HL-60 (cell line): Measurements from ENCODE around the gene IL15.

Experiments used
- DNase-seq, 2 experiments: peaks; one replicate each; pipeline ENCODE4 v3.0.0-alpha.2; 2010 to 2020; ENCODE audit warnings: low read depth in 1 of 2, low spot score in 1 of 2
- H3K27ac ChIP-seq: fragments of 250-450 bp; sonication (Bioruptor Pico); replicated peaks from 2 replicates; pipeline ENCODE4 v1.5.1; 2020; ENCODE audit warnings: mild to moderate bottlenecking, moderate library complexity
- H3K27me3 ChIP-seq: fragments of 250-450 bp; sonication (Bioruptor Pico); 2 replicates; pipeline ENCODE4 v1.5.1; 2021; ENCODE audit warnings: mild to moderate bottlenecking, moderate library complexity; ENCODE audit not compliant: insufficient read depth, poor library complexity, severe bottlenecking
- H3K4me3 ChIP-seq: replicated peaks from 2 replicates; pipeline ENCODE4 v1.5.1; 2011; ENCODE audit warnings: mild to moderate bottlenecking, control low read depth, low read length; ENCODE audit not compliant: insufficient read depth
- GABPA ChIP-seq: IDR thresholded peaks from 2 replicates; pipeline ENCODE4 v1.6.1; 2012; ENCODE audit warnings: low read depth
- POLR2AphosphoS5 ChIP-seq: IDR thresholded peaks from 2 replicates; pipeline ENCODE4 v1.6.1; 2012; ENCODE audit warnings: low read depth
- SPI1 ChIP-seq: IDR thresholded peaks from 2 replicates; pipeline ENCODE4 v1.6.1; 2012; ENCODE audit warnings: low read depth, mild to moderate bottlenecking, borderline replicate concordance
- TF ChIP-seq, protein P1 (sequence below): IDR thresholded peaks from one replicate; pipeline ENCODE4 v1.5.1; 2011; ENCODE audit warnings: low read length, control low read depth, inconsistent platforms; ENCODE audit not compliant: insufficient read depth
- TF ChIP-seq, protein P2 (sequence below): IDR thresholded peaks from 2 replicates; pipeline ENCODE4 v1.6.1; 2012; ENCODE audit warnings: low read depth; ENCODE audit not compliant: insufficient replicate concordance

The IL15 gene

DNA sequence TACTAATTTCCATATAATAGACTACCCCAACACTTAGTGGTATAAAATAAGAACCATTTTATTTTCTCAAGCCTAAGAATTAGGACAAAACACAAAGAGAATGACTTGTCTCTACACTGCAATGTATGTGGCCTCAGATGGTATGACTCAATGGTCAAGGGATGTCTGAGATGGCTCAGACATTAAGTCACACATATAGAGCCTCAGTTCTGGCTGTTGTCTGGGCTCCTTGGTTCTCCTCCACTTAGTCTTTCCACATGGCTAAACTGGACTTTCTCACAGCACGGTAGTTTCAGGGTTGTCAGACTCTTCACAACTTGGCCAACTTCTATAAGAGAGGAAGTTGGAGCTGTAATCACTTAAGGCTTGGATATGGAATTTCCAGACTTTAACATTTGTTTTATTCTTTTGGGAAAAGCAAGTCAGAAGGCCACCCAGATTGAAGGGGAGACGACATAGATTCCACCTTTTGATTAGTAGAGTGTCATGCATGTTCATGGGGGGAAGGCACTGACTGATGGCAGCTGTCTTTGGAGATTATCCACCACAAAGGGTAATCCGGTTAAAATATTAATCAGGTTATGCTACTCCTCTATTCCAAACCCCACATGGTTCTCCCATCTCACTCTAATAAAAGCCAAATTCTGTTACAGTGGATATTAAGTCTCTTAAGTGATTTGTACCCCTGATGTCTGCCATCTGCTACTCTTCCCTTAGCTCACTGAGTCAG lies 9.4 kb downstream of the IL15 start:
- no peak overlapping the region for H3K4me3 ChIP-seq
- no peak overlapping the region for H3K27ac ChIP-seq
- H3K27me3 ChIP-seq: no peaks in the 10 kb centered on the region
- TF ChIP-seq, protein P1, sequence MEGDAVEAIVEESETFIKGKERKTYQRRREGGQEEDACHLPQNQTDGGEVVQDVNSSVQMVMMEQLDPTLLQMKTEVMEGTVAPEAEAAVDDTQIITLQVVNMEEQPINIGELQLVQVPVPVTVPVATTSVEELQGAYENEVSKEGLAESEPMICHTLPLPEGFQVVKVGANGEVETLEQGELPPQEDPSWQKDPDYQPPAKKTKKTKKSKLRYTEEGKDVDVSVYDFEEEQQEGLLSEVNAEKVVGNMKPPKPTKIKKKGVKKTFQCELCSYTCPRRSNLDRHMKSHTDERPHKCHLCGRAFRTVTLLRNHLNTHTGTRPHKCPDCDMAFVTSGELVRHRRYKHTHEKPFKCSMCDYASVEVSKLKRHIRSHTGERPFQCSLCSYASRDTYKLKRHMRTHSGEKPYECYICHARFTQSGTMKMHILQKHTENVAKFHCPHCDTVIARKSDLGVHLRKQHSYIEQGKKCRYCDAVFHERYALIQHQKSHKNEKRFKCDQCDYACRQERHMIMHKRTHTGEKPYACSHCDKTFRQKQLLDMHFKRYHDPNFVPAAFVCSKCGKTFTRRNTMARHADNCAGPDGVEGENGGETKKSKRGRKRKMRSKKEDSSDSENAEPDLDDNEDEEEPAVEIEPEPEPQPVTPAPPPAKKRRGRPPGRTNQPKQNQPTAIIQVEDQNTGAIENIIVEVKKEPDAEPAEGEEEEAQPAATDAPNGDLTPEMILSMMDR: no peak
- TF ChIP-seq GABPA: no peak
- TF ChIP-seq, protein P2, sequence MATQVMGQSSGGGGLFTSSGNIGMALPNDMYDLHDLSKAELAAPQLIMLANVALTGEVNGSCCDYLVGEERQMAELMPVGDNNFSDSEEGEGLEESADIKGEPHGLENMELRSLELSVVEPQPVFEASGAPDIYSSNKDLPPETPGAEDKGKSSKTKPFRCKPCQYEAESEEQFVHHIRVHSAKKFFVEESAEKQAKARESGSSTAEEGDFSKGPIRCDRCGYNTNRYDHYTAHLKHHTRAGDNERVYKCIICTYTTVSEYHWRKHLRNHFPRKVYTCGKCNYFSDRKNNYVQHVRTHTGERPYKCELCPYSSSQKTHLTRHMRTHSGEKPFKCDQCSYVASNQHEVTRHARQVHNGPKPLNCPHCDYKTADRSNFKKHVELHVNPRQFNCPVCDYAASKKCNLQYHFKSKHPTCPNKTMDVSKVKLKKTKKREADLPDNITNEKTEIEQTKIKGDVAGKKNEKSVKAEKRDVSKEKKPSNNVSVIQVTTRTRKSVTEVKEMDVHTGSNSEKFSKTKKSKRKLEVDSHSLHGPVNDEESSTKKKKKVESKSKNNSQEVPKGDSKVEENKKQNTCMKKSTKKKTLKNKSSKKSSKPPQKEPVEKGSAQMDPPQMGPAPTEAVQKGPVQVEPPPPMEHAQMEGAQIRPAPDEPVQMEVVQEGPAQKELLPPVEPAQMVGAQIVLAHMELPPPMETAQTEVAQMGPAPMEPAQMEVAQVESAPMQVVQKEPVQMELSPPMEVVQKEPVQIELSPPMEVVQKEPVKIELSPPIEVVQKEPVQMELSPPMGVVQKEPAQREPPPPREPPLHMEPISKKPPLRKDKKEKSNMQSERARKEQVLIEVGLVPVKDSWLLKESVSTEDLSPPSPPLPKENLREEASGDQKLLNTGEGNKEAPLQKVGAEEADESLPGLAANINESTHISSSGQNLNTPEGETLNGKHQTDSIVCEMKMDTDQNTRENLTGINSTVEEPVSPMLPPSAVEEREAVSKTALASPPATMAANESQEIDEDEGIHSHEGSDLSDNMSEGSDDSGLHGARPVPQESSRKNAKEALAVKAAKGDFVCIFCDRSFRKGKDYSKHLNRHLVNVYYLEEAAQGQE: no peak
- TF ChIP-seq POLR2AphosphoS5: no peak
- TF ChIP-seq SPI1: no peak
- no peak for DNase-seq

DNA sequence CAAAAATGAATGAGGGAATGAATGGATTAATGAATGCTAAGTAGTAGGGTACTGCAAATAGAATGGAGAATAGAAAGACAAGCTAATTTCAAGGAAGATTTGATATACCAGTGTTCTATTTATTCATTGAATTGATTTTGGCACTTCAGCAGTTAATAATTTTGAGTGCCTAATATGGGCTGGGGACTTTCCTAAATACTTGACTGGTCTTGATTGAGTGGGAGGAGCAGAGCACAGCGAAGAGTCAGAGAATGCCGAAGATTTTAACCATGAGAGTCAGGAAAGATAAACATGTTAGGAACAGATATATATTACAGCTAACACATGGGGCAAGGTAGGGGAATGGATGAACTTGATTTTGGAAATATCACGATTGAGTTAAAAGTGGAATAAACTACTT lies 10.6 kb downstream of the IL15 start:
- H3K27me3 ChIP-seq: no peaks in the 10 kb centered on the region
- no peak for DNase-seq
- no peak overlapping the region for H3K27ac ChIP-seq
- TF ChIP-seq GABPA: no peak
- TF ChIP-seq, protein P1: no peak
- TF ChIP-seq SPI1: no peak
- TF ChIP-seq POLR2AphosphoS5: no peak
- TF ChIP-seq, protein P2: no peak
- no peak overlapping the region for H3K4me3 ChIP-seq

DNA sequence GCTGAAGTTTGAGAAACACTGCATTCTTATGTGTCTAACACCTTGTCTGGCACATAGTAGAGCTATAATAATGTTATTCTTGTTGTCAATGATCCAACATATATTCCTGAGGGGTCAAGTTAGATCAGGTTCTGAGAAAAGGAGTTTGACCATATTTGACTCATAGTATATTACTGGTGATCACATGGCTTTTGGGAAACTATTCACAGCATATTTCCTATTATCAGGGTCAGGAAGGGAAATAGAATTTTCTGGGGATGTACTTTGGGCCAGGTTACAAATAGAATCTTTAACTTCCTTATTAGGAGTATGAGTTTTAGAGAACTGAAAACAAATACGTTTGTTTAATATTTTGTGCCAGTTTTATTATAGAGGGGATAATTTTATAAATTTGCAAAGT lies 11.6 kb downstream of the IL15 start:
- H3K27ac ChIP-seq: no peak overlapping the region
- H3K27me3 ChIP-seq: no peaks in the 10 kb centered on the region
- DNase-seq: no peak
- H3K4me3 ChIP-seq: no peak overlapping the region
- TF ChIP-seq POLR2AphosphoS5: no peak
- no peak for TF ChIP-seq SPI1
- no peak for TF ChIP-seq GABPA
- TF ChIP-seq, protein P2: no peak
- TF ChIP-seq, protein P1: no peak
